IMR-90 (cell line): ENCODE results near the gene MAP1LC3B2. TPM values are rescaled to one million over a fixed set of nuclear protein-coding genes. Genes with fewer than 3 reads are reported as not detected.

ENCODE experiments used
- ATAC-seq: fragments of 200-7000 bp; cut with Tn5 transposase; 2 replicates; pipeline ENCODE4 v1.9.1; 2020; ENCODE audit warnings: low read depth, mild to moderate bottlenecking, moderate library complexity
- BruUV-seq: library from RNA; stranded (reverse); fragments of 400-500 nt; replicated peaks from 2 replicates; lab custom pipeline; 2021; lab: Mats Ljungman, UMichigan
- CTCF ChIA-PET: fragments of 300-600 bp; formaldehyde crosslinking; extraction: SDS; loops from one replicate; lab custom pipeline; 2021; ENCODE audit warnings: antibody characterized with exemption; lab: Yijun Ruan, JAX
- POLR2A ChIA-PET: fragments of 300-600 bp; sonication (Branson Sonifier 250); formaldehyde crosslinking; loops from one replicate; lab custom pipeline; 2022; ENCODE audit warnings: antibody characterized with exemption; ENCODE audit not compliant: unreplicated experiment; lab: Charles Lee
- DNase-seq: peaks from one replicate; pipeline ENCODE4 v3.0.0; 2013
- H2AFZ ChIP-seq: replicated peaks from 2 replicates; pipeline ENCODE3; 2013; ENCODE audit warnings: low read length, mild to moderate bottlenecking; ENCODE audit not compliant: poor library complexity
- H2AK5ac ChIP-seq: 2 replicates; pipeline ENCODE4 v1.6.1; 2013; ENCODE audit warnings: low read depth, low read length, inconsistent platforms
- H2AK9ac ChIP-seq: replicated peaks from 2 replicates; pipeline ENCODE3; 2013; ENCODE audit warnings: mild to moderate bottlenecking, low read depth, low read length, moderate library complexity; ENCODE audit not compliant: poor library complexity
- H2BK120ac ChIP-seq: 2 replicates; pipeline ENCODE4 v1.6.1; 2013; ENCODE audit warnings: low read depth, low read length, inconsistent platforms
- H2BK15ac ChIP-seq: 3 replicates; pipeline ENCODE4 v1.6.1; 2013; ENCODE audit warnings: low read depth, low read length, inconsistent platforms
- H2BK20ac ChIP-seq: 2 replicates; pipeline ENCODE4 v1.6.1; 2013; ENCODE audit warnings: low read depth, mild to moderate bottlenecking, inconsistent platforms, low read length, moderate library complexity
- H2BK5ac ChIP-seq: 2 replicates; pipeline ENCODE4 v1.6.1; 2013; ENCODE audit warnings: mild to moderate bottlenecking, low read depth, low read length, inconsistent platforms; ENCODE audit not compliant: poor library complexity, severe bottlenecking
- H3K14ac ChIP-seq: replicated peaks from 2 replicates; pipeline ENCODE4 v1.6.1; 2013; ENCODE audit warnings: low read depth, low read length, inconsistent platforms
- H3K18ac ChIP-seq: 2 replicates; pipeline ENCODE4 v1.6.1; 2013; ENCODE audit warnings: low read depth, low read length, control low read depth
- H3K23ac ChIP-seq: 2 replicates; pipeline ENCODE4 v1.6.1; 2013; ENCODE audit warnings: low read depth, low read length, inconsistent platforms
- H3K27ac ChIP-seq: 2 replicates; pipeline ENCODE4 v1.5.1; 2013; ENCODE audit warnings: mild to moderate bottlenecking, control low read depth, low read length; ENCODE audit not compliant: insufficient read depth
- H3K27me3 ChIP-seq: 2 replicates; pipeline ENCODE4 v1.6.1; 2013; ENCODE audit warnings: low read length; ENCODE audit not compliant: control insufficient read depth, insufficient read depth
- H3K36me3 ChIP-seq: 2 replicates; pipeline ENCODE4 v1.6.1; 2013; ENCODE audit warnings: low read length, mixed read lengths; ENCODE audit not compliant: control insufficient read depth, insufficient read depth
- H3K4ac ChIP-seq: 2 replicates; pipeline ENCODE4 v1.6.1; 2013; ENCODE audit warnings: low read depth, low read length, inconsistent platforms
- H3K4me1 ChIP-seq: 2 replicates; pipeline ENCODE4 v1.6.1; 2013; ENCODE audit warnings: low read length, mixed read lengths; ENCODE audit not compliant: control insufficient read depth, insufficient read depth
- H3K4me2 ChIP-seq: 2 replicates; pipeline ENCODE4 v1.6.1; 2013; ENCODE audit warnings: low read depth, mild to moderate bottlenecking, control low read depth, low read length, moderate library complexity
- H3K4me3 ChIP-seq: 2 replicates; pipeline ENCODE4 v1.5.1; 2013; ENCODE audit warnings: low read depth, mild to moderate bottlenecking, control low read depth, low read length, moderate library complexity; ENCODE audit not compliant: insufficient read depth
- H3K56ac ChIP-seq: 2 replicates; pipeline ENCODE4 v1.6.1; 2013; ENCODE audit warnings: low read length, inconsistent platforms; ENCODE audit not compliant: insufficient read depth; ENCODE audit errors: extremely low read depth
- H3K79me1 ChIP-seq, 2 experiments: 2 replicates each; pipeline ENCODE4 v1.6.1; 2013; ENCODE audit warnings: low read length in 2 of 2, inconsistent platforms in 1 of 2, low read depth in 1 of 2
- H3K9ac ChIP-seq: 2 replicates; pipeline ENCODE4 v1.6.1; 2013; ENCODE audit warnings: low read depth, low read length, control low read depth
- H3K9me1 ChIP-seq: 2 replicates; pipeline ENCODE4 v1.6.1; 2013; ENCODE audit warnings: low read length, inconsistent platforms; ENCODE audit not compliant: insufficient read depth
- H3K9me3 ChIP-seq: 2 replicates; pipeline ENCODE4 v1.6.1; 2013; ENCODE audit warnings: low read length; ENCODE audit not compliant: control insufficient read depth, insufficient read depth
- H4K20me1 ChIP-seq: 2 replicates; pipeline ENCODE4 v1.6.1; 2013; ENCODE audit warnings: low read length, inconsistent platforms; ENCODE audit not compliant: insufficient read depth
- H4K5ac ChIP-seq: 2 replicates; pipeline ENCODE4 v1.6.1; 2013; ENCODE audit warnings: mild to moderate bottlenecking, low read depth, low read length, control low read depth
- H4K8ac ChIP-seq, 2 experiments: 2 replicates each; pipeline ENCODE4 v1.6.1; 2013; ENCODE audit warnings: low read depth in 2 of 2, low read length in 2 of 2, control low read depth in 1 of 2, inconsistent platforms in 1 of 2
- H4K91ac ChIP-seq: 2 replicates; pipeline ENCODE4 v1.6.1; 2013; ENCODE audit warnings: low read depth, low read length, inconsistent platforms; ENCODE audit not compliant: insufficient read depth
- BHLHE40 ChIP-seq: fragments of 150-350 bp; IDR thresholded peaks from 2 replicates; pipeline ENCODE4 v1.6.1; 2016; ENCODE audit warnings: mild to moderate bottlenecking, low read depth, low read length
- CEBPB ChIP-seq: IDR thresholded peaks from 2 replicates; pipeline ENCODE4 v1.6.1; 2012; ENCODE audit warnings: low read depth, low read length, improper control_type of control experiment
- CHD1 ChIP-seq: IDR thresholded peaks from 2 replicates; pipeline ENCODE4 v1.6.1; 2012; ENCODE audit warnings: low read depth, low read length, improper control_type of control experiment
- ELK1 ChIP-seq: fragments of 150-350 bp; IDR thresholded peaks from 2 replicates; pipeline ENCODE4 v1.6.1; 2016; ENCODE audit warnings: low read depth, mild to moderate bottlenecking, low read length, moderate library complexity, borderline replicate concordance
- FOS ChIP-seq: fragments of 150-350 bp; IDR thresholded peaks from 2 replicates; pipeline ENCODE4 v1.6.1; 2016; ENCODE audit warnings: low read depth, low read length
- MAFK ChIP-seq: IDR thresholded peaks from 2 replicates; pipeline ENCODE4 v1.6.1; 2012; ENCODE audit warnings: low read depth, low read length, improper control_type of control experiment
- MAZ ChIP-seq: IDR thresholded peaks from 2 replicates; pipeline ENCODE4 v1.6.1; 2012; ENCODE audit warnings: low read depth, mild to moderate bottlenecking, low read length, improper control_type of control experiment, moderate library complexity, borderline replicate concordance
- NFE2L2 ChIP-seq: fragments of 150-350 bp; IDR thresholded peaks from 2 replicates; pipeline ENCODE4 v1.6.1; 2016; ENCODE audit warnings: low read depth, mild to moderate bottlenecking, low read length
- POLR2A ChIP-seq: IDR thresholded peaks from 2 replicates; pipeline ENCODE4 v1.6.1; 2012; ENCODE audit warnings: mild to moderate bottlenecking, low read depth, low read length
- RAD21 ChIP-seq: IDR thresholded peaks from 2 replicates; pipeline ENCODE4 v1.6.1; 2012; ENCODE audit warnings: low read length, improper control_type of control experiment
- RCOR1 ChIP-seq: IDR thresholded peaks from 2 replicates; pipeline ENCODE4 v1.6.1; 2012; ENCODE audit warnings: mild to moderate bottlenecking, low read length, improper control_type of control experiment; ENCODE audit not compliant: insufficient replicate concordance
- RFX5 ChIP-seq: IDR thresholded peaks from 2 replicates; pipeline ENCODE4 v1.8.0; 2012; ENCODE audit warnings: low read depth, mild to moderate bottlenecking, low read length, moderate library complexity
- SMC3 ChIP-seq: fragments of 150-350 bp; IDR thresholded peaks from 2 replicates; pipeline ENCODE4 v1.6.1; 2016; ENCODE audit warnings: low read depth, mild to moderate bottlenecking, antibody characterized with exemption, low read length, moderate library complexity
- USF2 ChIP-seq: fragments of 150-350 bp; IDR thresholded peaks from 2 replicates; pipeline ENCODE4 v1.6.1; 2017; ENCODE audit warnings: mild to moderate bottlenecking, antibody characterized with exemption, low read length, low read depth
- WGBS, 2 experiments: methylation state at CpG; one replicate each; pipeline versions ENCODE4 v1.1.5 to v1.1.7; 2013; ENCODE audit warnings: missing lambda C conversion rate in 2 of 2; ENCODE audit not compliant: insufficient read length in 1 of 2; ENCODE audit errors: extremely low coverage in 2 of 2; 5-methylcytosine and 5-hydroxymethylcytosine counted together
- dilution Hi-C: fragments of 300-500 bp; cut with HindIII; formaldehyde crosslinking; loops from one replicate; pipeline ENCODE4 v1.14.3; 2018; ENCODE audit warnings: low sequenced_read_pairs; ENCODE audit not compliant: unreplicated experiment
- in situ Hi-C: fragments of 300-500 bp; cut with MboI; formaldehyde crosslinking; loops from 3 replicates; pipeline ENCODE4 v1.14.3; 2019; ENCODE audit warnings: low sequenced_read_pairs, inconsistent platforms, mixed read lengths
- intact Hi-C: fragments of 100-400 bp; cut with micrococcal nuclease; formaldehyde crosslinking; loops from 2 replicates; pipeline ENCODE4 v1.10.0; 2022
- polyA plus RNA-seq, 3 experiments: library from polyadenylated mRNA; depleted of rRNA; stranded (reverse); fragments of >200 nt; gene quantifications; 2 replicates each; pipeline ENCODE4 v1.2.3, GENCODE V29; 2012; ENCODE audit warnings: low replicate concordance in 1 of 3
- total RNA-seq: library from RNA; depleted of rRNA; stranded (reverse); fragments of >200 nt; gene quantifications from 2 replicates; pipeline ENCODE4 v1.2.3, GENCODE V29; 2012
- TF ChIP-seq, protein P1 (sequence below): conservative IDR thresholded peaks from 2 replicates; pipeline ENCODE4 v1.5.1; 2012; ENCODE audit warnings: mild to moderate bottlenecking, low read depth, low read length, improper control_type of control experiment

Gene MAP1LC3B2
- total and polyA plus RNA-seq, 2 of the 4 experiments (the other 2 are of a cell fraction) = 1.4 TPM; not detected in 1

GRCh38 chr12:116544656-116545055 is 14.5 kb upstream of the MAP1LC3B2 start:
- no peak overlapping the region for H2AK5ac ChIP-seq
- H2BK20ac ChIP-seq = no peak overlapping the region
- WGBS, 2 experiments = no CpG with 5 or more reads among the region's 5 CpGs
- H3K9me1 ChIP-seq = peaks cover 5% of the 10 kb centered on the region; the same call in 1 of the 2 replicates
- H2AFZ ChIP-seq = no peak overlapping the region
- H3K23ac ChIP-seq = no peak overlapping the region
- H2BK15ac ChIP-seq = no peak overlapping the region
- H3K4me2 ChIP-seq = no peak overlapping the region
- H4K20me1 ChIP-seq = no peaks in the 10 kb centered on the region
- no peak overlapping the region for H2BK5ac ChIP-seq
- no peak overlapping the region for H3K4me3 ChIP-seq
- H3K27ac ChIP-seq = no peak overlapping the region
- H3K56ac ChIP-seq = no peak overlapping the region
- TF ChIP-seq CEBPB (no peak), ELK1 (no peak), RCOR1 (no peak), BHLHE40 (no peak), RAD21 (no peak), RFX5 (no peak), MAZ (no peak), MAFK (no peak), SMC3 (no peak), FOS (no peak), NFE2L2 (no peak), POLR2A (no peak), USF2 (no peak), CHD1 (no peak)
- TF ChIP-seq, protein P1, sequence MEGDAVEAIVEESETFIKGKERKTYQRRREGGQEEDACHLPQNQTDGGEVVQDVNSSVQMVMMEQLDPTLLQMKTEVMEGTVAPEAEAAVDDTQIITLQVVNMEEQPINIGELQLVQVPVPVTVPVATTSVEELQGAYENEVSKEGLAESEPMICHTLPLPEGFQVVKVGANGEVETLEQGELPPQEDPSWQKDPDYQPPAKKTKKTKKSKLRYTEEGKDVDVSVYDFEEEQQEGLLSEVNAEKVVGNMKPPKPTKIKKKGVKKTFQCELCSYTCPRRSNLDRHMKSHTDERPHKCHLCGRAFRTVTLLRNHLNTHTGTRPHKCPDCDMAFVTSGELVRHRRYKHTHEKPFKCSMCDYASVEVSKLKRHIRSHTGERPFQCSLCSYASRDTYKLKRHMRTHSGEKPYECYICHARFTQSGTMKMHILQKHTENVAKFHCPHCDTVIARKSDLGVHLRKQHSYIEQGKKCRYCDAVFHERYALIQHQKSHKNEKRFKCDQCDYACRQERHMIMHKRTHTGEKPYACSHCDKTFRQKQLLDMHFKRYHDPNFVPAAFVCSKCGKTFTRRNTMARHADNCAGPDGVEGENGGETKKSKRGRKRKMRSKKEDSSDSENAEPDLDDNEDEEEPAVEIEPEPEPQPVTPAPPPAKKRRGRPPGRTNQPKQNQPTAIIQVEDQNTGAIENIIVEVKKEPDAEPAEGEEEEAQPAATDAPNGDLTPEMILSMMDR = no peak
- H2BK120ac ChIP-seq = no peak overlapping the region
- no peak overlapping the region for H4K8ac ChIP-seq
- H3K4ac ChIP-seq = no peak overlapping the region
- H3K18ac ChIP-seq = no peak overlapping the region
- DNase-seq = no peak
- BruUV-seq = no TSS peak
- H3K36me3 ChIP-seq = no peaks in the 10 kb centered on the region
- intact Hi-C loops (no loop called here), in situ Hi-C loops (no loop called here), dilution Hi-C loops (no loop called here)
- H4K91ac ChIP-seq = no peak overlapping the region
- no peak overlapping the region for H3K14ac ChIP-seq
- H3K4me1 ChIP-seq = peaks cover 10% of the 10 kb centered on the region
- no peak overlapping the region for H4K5ac ChIP-seq
- H3K27me3 ChIP-seq = no peaks in the 10 kb centered on the region
- ChIA-PET POLR2A (no interaction called here), CTCF (no interaction called here)
- ATAC-seq = no peak
- H3K79me1 ChIP-seq = no peaks in the 10 kb centered on the region
- no peak overlapping the region for H2AK9ac ChIP-seq
- no peak overlapping the region for H3K9ac ChIP-seq
- no peaks in the 10 kb centered on the region for H3K9me3 ChIP-seq
